GM18505 (cell line): Measurements from ENCODE around the gene RAB28.

Experiments used
- ATAC-seq: cut with Tn5 transposase; IDR thresholded peaks from one replicate; pipeline ENCODE4 v1.9.1; 2021; ENCODE audit not compliant: unreplicated experiment
- POLR2A ChIP-seq: IDR thresholded peaks from 4 replicates; pipeline ENCODE4 v1.6.1; 2011; ENCODE audit warnings: borderline replicate concordance; ENCODE audit not compliant: insufficient read depth, insufficient read length; ENCODE audit errors: extremely low read depth

The RAB28 gene

GRCh38 chr4:13484122-13484748, at the start of gene RAB28:
Gene RAB28, minus strand, starts transcription at chr4:13484340.
- peak; percentile 96 for ATAC-seq
- peak; percentile 63 for TF ChIP-seq POLR2A

GRCh38 chr4:13531625-13531998, 47.5 kb upstream of the RAB28 start:
- no peak for TF ChIP-seq POLR2A
- ATAC-seq = no peak

- no peak for TF ChIP-seq POLR2A
- no peak for ATAC-seq
Measured at GRCh38 chr4:13530823-13531624, 46.9 kb upstream of the RAB28 start.

GRCh38 chr4:13529128-13529919, 45.2 kb upstream of the RAB28 start:
- no peak for TF ChIP-seq POLR2A
- no peak for ATAC-seq

GRCh38 chr4:13528821-13529127, 44.6 kb upstream of the RAB28 start:
- no peak for ATAC-seq
- no peak for TF ChIP-seq POLR2A

- ATAC-seq = peak; percentile 83
- TF ChIP-seq POLR2A = no peak
Measured at GRCh38 chr4:13527981-13528820, 44.1 kb upstream of the RAB28 start.

- TF ChIP-seq POLR2A = no peak
- no peak for ATAC-seq
Measured at GRCh38 chr4:13527192-13527980, 43.2 kb upstream of the RAB28 start.

GRCh38 chr4:13526658-13527057, 42.5 kb upstream of the RAB28 start:
- ATAC-seq = no peak
- TF ChIP-seq POLR2A = no peak

- TF ChIP-seq POLR2A = no peak
- no peak for ATAC-seq
Measured at GRCh38 chr4:13525606-13526281, 41.6 kb upstream of the RAB28 start.

GRCh38 chr4:13524504-13525243, 40.5 kb upstream of the RAB28 start:
- no peak for ATAC-seq
- TF ChIP-seq POLR2A = no peak
